DOHH2 (cell line): ENCODE measurements around the gene SIRT5.

Experiments
- CTCF ChIP-seq: fragments of 200-600 bp; sonication (generic); IDR thresholded peaks from one replicate; pipeline ENCODE4 v1.5.1; 2014; ENCODE audit warnings: antibody characterized with exemption, mild to moderate bottlenecking, low read depth, low read length; ENCODE audit not compliant: poor library complexity, severe bottlenecking
- EZH2phosphoT487 ChIP-seq: fragments of 200-600 bp; sonication (generic); IDR thresholded peaks from 2 replicates; pipeline ENCODE4 v1.6.1; 2017; ENCODE audit warnings: borderline replicate concordance, mild to moderate bottlenecking, antibody characterized with exemption, low read length, moderate library complexity, mixed read lengths

GRCh38 chr6:13633343-13633742, 58.9 kb downstream of the SIRT5 start:
- TF ChIP-seq EZH2phosphoT487 = no peak
- TF ChIP-seq CTCF = no peak
